GM12878 (cell line): ENCODE measurements around the gene SDC1. TPM values are rescaled to one million over a fixed set of nuclear protein-coding genes. Genes with fewer than 3 reads are reported as not detected.

ENCODE experiments used
- CTCF ChIP-seq, 3 experiments: IDR thresholded peaks in 2 of 3; conservative IDR thresholded peaks in 1 of 3; 2 replicates each; pipeline ENCODE4 v1.5.1; 2011; ENCODE audit warnings: low read depth in 3 of 3, low read length in 3 of 3, mild to moderate bottlenecking in 3 of 3, control low read depth in 2 of 3, moderate library complexity in 2 of 3, inconsistent platforms in 1 of 3, mixed read lengths in 1 of 3; ENCODE audit not compliant: control insufficient read depth in 2 of 3, insufficient read depth in 1 of 3; ENCODE audit errors: extremely low read depth in 1 of 3
- E2F4 ChIP-seq: IDR thresholded peaks from 2 replicates; pipeline ENCODE4 v1.6.1; 2012; ENCODE audit warnings: low read depth, low read length, improper control_type of control experiment
- E4F1 ChIP-seq: fragments of 450-650 bp; IDR thresholded peaks from 2 replicates; pipeline ENCODE4 v1.6.1; 2018; ENCODE audit warnings: borderline replicate concordance, mild to moderate bottlenecking; ENCODE audit not compliant: partially characterized antibody
- KDM1A ChIP-seq: fragments of 200-600 bp; sonication (generic); IDR thresholded peaks from 2 replicates; pipeline ENCODE4 v1.6.1; 2016; ENCODE audit warnings: borderline replicate concordance
- PAX5 ChIP-seq: IDR thresholded peaks from 2 replicates; pipeline ENCODE4 v1.6.1; 2011; ENCODE audit warnings: low read depth, low read length, borderline replicate concordance
- polyA plus RNA-seq, 11 experiments: library from polyadenylated mRNA; depleted of rRNA in 4 of 11; unstranded in 6 of 11; stranded (reverse) in 5 of 11; fragments of >200 nt; fragmentation: Nextera tagmentation in 4 of 11; fragmentation: Illumina TruSeq in 1 of 11; extraction: Ambion mirVana in 4 of 11; extraction: Trizol in 1 of 11; gene quantifications; 1 replicate in 1 of 11; 2 replicates in 10 of 11; pipeline versions ENCODE4 v1.2.1 to v1.2.3, GENCODE V29; 2011 to 2016; ENCODE audit warnings: inconsistent platforms in 2 of 11, missing spikeins in 2 of 11, low read depth in 1 of 11
- total RNA-seq, 4 experiments: library from RNA; depleted of rRNA in 3 of 4; stranded (reverse); fragments of >200 nt in 3 of 4; fragmentation: Illumina TruSeq in 1 of 4; extraction: Trizol in 1 of 4; gene quantifications; 2 replicates each; pipeline versions ENCODE4 v1.2.1 to v1.2.3, GENCODE V29; 2013 to 2021
- TF ChIP-seq, protein P1 (sequence below): fragments of 450-650 bp; IDR thresholded peaks from 2 replicates; pipeline ENCODE4 v1.6.1; 2017; ENCODE audit warnings: mild to moderate bottlenecking, low read depth, inconsistent platforms; ENCODE audit not compliant: poor library complexity, severe bottlenecking

Gene SDC1
- total and polyA plus RNA-seq, 10 of the 15 experiments (the other 5 are each of a cell fraction or from before 2014, with no cell fraction given) = 0.85 to 36.8 (median 23.7) TPM

DNA sequence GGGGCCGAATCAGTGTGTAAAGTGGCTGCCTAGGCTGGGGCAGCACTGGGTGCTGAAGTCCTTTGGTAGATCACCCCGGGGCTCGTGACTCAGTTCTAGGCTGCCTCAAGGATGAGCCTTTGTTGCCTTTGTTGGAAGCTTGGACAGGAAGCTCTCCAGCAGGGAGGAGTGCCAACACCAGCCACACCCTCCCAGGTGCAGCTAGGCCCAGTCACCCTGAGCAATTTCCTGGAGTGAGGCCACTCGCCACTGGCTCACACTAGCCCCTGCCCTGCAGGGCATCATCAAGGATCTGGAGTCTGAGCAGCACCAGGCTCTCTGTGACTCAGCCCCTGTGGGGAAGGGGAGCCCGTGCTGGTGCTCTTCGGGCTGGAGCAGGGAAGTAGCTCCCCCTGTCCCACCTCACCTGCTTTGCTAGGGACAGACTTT, 6.7 kb upstream of the SDC1 start (continued):
- no peak for TF ChIP-seq CTCF (IDR thresholded peaks at IDR 0.05 in 2 of 3, conservative IDR thresholded peaks at IDR 0.05 in 1 of 3; ENCODE audit: control insufficient read depth in 2 of 3, extremely low read depth in 1 of 3, insufficient read depth in 1 of 3, low read depth in 3 of 3, low read length in 3 of 3)
- no peak for TF ChIP-seq PAX5
- TF ChIP-seq, protein P1, sequence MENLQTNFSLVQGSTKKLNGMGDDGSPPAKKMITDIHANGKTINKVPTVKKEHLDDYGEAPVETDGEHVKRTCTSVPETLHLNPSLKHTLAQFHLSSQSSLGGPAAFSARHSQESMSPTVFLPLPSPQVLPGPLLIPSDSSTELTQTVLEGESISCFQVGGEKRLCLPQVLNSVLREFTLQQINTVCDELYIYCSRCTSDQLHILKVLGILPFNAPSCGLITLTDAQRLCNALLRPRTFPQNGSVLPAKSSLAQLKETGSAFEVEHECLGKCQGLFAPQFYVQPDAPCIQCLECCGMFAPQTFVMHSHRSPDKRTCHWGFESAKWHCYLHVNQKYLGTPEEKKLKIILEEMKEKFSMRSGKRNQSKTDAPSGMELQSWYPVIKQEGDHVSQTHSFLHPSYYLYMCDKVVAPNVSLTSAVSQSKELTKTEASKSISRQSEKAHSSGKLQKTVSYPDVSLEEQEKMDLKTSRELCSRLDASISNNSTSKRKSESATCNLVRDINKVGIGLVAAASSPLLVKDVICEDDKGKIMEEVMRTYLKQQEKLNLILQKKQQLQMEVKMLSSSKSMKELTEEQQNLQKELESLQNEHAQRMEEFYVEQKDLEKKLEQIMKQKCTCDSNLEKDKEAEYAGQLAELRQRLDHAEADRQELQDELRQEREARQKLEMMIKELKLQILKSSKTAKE = no peak
- no peak for TF ChIP-seq KDM1A
- TF ChIP-seq E2F4 = no peak
- no peak for TF ChIP-seq E4F1
- TF ChIP-seq, all 136 proteins: peak for 0
